Vein endothelial cell (primary cell): ENCODE results near the gene SPRR5. TPM values are rescaled to one million over a fixed set of nuclear protein-coding genes. Genes with fewer than 3 reads are reported as not detected.

Experiments used
- small RNA-seq: library from RNA; depleted of rRNA; stranded (forward); fragments of <200 nt; gene quantifications from one replicate; pipeline ENCODE3, GENCODE V24; 2012
- total RNA-seq: library from RNA; depleted of rRNA; stranded (reverse); fragments of >200 nt; gene quantifications from 2 replicates; pipeline ENCODE4 v1.2.3, GENCODE V29; 2012

The SPRR5 gene, protein sequence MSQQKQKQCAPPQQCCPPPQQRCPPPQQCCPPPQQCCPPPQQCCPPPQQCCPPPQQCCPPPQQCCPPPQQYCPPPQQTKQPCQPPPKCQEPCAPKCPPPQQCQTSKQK
- not detected in 2 replicates for total RNA-seq

DNA sequence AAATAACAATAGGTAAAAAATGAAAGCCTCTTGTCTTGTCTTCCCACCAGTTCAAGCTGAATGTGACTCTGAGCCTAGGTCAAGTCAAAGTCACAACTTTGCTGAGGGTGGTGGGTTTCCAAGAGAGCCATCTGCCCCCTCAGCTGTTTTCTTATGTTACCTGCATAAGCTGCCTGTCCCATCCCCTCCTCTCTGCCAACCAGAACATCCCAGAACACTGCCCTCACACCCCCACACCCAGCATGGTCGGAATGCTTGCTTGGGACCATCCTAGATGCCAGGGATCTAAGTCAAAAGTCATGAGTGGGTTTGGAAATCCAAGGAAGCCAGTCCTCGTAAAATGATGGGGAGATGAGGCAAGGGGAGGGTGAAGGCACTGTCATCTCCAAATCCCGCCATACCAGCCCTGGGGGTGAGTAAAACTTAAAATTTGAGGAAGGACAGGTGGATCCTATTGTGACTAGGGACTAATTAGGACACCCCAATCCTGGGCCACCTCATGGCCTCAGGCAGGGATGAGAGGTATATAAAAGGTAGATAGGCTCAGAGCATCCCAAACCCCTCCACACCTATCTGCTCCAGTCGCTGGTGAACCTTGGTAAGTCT is at the start of gene SPRR5:
Gene SPRR5 (plus strand): TSS at position 556 of the 606 bp plus-strand sequence. CDS start 1,349 bp downstream, outside the sequence.

DNA sequence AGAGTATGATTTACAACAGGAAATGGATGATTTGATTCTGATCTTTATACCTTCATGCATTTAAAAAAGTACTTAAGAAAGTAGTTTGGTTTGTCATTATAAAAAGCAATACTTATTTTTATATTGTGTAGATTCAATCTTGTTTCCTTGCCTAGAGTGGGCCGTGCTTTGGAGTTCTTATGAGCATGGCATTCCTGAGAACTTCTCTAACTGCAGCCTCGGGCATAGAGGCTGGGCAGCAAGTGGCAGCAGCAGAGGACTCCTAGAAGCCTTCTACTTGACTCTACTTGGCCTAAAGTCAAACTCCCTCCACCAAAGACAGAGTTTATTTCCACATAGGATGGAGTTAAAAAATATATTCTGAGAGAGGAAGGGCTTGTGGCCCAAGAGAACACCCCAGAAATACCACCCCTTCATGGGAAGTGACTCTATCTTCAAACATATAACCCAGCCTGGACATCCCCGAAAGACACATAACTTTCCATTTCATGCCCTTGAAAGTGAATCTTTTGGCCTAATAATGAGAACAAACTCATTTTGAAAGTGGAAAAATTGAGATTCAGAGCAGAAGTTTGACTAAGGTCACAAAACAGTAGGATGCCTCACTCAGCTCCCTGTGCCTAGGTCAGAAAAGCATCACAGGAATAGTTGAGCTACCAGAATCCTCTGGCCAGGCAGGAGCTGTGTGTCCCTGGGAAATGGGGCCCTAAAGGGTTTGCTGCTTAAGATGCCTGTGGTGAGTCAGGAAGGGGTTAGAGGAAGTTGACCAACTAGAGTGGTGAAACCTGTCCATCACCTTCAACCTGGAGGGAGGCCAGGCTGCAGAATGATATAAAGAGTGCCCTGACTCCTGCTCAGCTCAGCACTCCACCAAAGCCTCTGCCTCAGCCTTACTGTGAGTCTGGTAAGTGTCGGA is 39.1 kb upstream of the SPRR5 start, which contains the start of gene IVL:
Gene IVL (plus strand): TSS at position 861 of the 916 bp plus-strand sequence. CDS start 1,252 bp downstream, outside the sequence.

DNA sequence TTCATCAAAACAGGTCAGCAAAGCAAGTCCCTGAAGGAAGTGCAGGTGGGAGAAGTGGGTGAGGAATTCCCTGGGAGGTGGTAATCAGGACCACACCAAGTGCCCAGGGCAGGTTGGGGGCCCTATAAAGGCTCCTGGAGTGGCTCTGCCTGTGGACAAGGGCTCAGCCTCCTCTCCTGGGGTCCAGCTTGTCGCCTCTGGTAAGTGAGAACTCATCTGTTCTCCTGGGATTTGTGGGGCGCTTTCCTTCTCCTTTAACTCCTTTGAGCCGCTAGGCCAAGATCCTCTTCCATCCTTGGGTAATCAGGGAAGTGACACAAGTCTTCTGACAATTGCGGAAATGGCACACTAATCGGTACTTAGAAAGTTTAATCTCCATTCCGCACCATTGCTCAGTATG is 23.5 kb downstream of the SPRR5 start, which contains the start of gene SPRR4:
Gene SPRR4 (plus strand): TSS at position 154 of the 400 bp plus-strand sequence. CDS start 1,243 bp downstream, outside the sequence.

DNA sequence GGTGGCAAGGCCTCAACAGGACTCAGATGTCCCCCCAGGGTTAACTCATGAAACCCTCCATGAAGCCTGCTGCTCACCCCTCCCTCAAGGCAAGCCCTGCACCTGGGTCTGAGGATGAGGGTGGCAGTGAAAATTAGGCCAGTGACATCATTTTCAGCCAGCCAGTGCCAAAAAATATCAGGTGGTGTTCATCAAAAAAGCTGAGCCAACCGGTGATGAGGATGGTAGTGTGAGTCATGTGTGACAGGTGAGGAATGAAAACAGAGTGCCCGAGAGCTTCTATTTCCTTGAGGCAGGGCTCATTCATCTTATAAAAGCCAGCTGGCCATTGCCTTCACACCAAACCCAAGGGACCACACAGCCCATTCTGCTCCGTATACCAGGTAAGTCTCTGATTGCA is 36.7 kb downstream of the SPRR5 start, which contains the start of gene SPRR1A:
Gene SPRR1A (plus strand): TSS at position 339 of the 400 bp plus-strand sequence. CDS start 1,150 bp downstream, outside the sequence.

Small RNA genes lying within 50 kb of the gene (small RNA-seq; reads per million reads assigned to genes)
- gene SPRR1A, result not detected

Other genes with a start within 250 kb of the SPRR5 start
- not detected in 2 replicates for gene LCE2A, start 248.9 kb upstream of the SPRR5 start, total RNA-seq
- not detected in 2 replicates for gene LCE4A, start 239.0 kb upstream of the SPRR5 start, total RNA-seq
- gene KPRP, start 189.2 kb upstream of the SPRR5 start, total RNA-seq, result not detected in 2 replicates
- gene LCE1F, start 172.1 kb upstream of the SPRR5 start, total RNA-seq, result not detected in 2 replicates
- gene LCE1E, start 160.9 kb upstream of the SPRR5 start, total RNA-seq, result not detected in 2 replicates
- gene LCE1D, start 150.5 kb upstream of the SPRR5 start, total RNA-seq, result not detected in 2 replicates
- gene LCE1C, start 140.6 kb upstream of the SPRR5 start, total RNA-seq, result not detected in 2 replicates
- gene LCE1B, start 135.2 kb upstream of the SPRR5 start, total RNA-seq, result not detected in 2 replicates
- not detected in 2 replicates for gene LCE1A, start 119.7 kb upstream of the SPRR5 start, total RNA-seq
- not detected in 2 replicates for gene LCE6A, start 104.3 kb upstream of the SPRR5 start, total RNA-seq
- not detected in 2 replicates for gene LCE7A, start 87.2 kb upstream of the SPRR5 start, total RNA-seq
- gene SMCP, start 68.9 kb upstream of the SPRR5 start, total RNA-seq, result not detected in 2 replicates
- not detected in 2 replicates for gene IVL, start 38.7 kb upstream of the SPRR5 start, total RNA-seq
- not detected in 2 replicates for gene SPRR4, start 23.4 kb downstream of the SPRR5 start, total RNA-seq
- not detected in 2 replicates for gene SPRR1A, start 36.9 kb downstream of the SPRR5 start, total RNA-seq
- not detected in 2 replicates for gene SPRR3, start 54.5 kb downstream of the SPRR5 start, total RNA-seq
- gene SPRR1B, start 84.0 kb downstream of the SPRR5 start, total RNA-seq, result not detected in 2 replicates
- not detected in 2 replicates for gene SPRR2D, start 93.9 kb downstream of the SPRR5 start, total RNA-seq
- gene SPRR2A, start 110.3 kb downstream of the SPRR5 start, total RNA-seq, result not detected in 2 replicates
- gene SPRR2B, start 124.4 kb downstream of the SPRR5 start, total RNA-seq, result not detected in 2 replicates
- not detected in 2 replicates for gene SPRR2E, start 147.3 kb downstream of the SPRR5 start, total RNA-seq
- not detected in 2 replicates for gene SPRR2F, start 166.3 kb downstream of the SPRR5 start, total RNA-seq
- gene SPRR2G, start 203.7 kb downstream of the SPRR5 start, total RNA-seq, result not detected in 2 replicates